Pancreas (tissue), 10 donors: ENCODE data around the gene SMCHD1. TPM values are rescaled to one million over a fixed set of nuclear protein-coding genes. Genes with fewer than 3 reads are reported as not detected.
"Not testable (repeated sequence)": the region's sequence is repeated elsewhere in the genome, so short reads cannot be mapped to it uniquely, and the experiment has no call there.

Experiments used
- ATAC-seq, 4 donors: fragments of 200-7000 bp; cut with Tn5 transposase; one replicate each; pipeline versions ENCODE4 v1.8.0 to v1.9.1; 2020; ENCODE audit warnings: mild to moderate bottlenecking in 4 of 4, moderate library complexity in 4 of 4
- DNase-seq, 6 donors: peaks; one replicate each; pipeline ENCODE4 v3.0.0-alpha.2; 2020
- FAIRE-seq: peaks from 2 replicates; lab custom pipeline; 2012; peaks lifted over from hg19 to GRCh38; lab: Jason Lieb, UNC
- H3K27ac ChIP-seq, 4 donors: fragments of 200-600 bp; sonication (generic); 1 replicate in 3 of 4; 2 replicates in 1 of 4; pipeline versions ENCODE4 v1.5.0 to v1.8.0; 2020
- H3K27me3 ChIP-seq, 4 donors: fragments of 200-600 bp; one replicate each; pipeline ENCODE4 v1.8.0; 2021
- H3K36me3 ChIP-seq, 3 donors: fragments of 200-600 bp; sonication (generic) in 1 of 3; one replicate each; pipeline versions ENCODE4 v1.5.0 to v1.8.0; 2020 to 2021
- H3K4me1 ChIP-seq, 3 donors: fragments of 200-600 bp; one replicate each; pipeline ENCODE4 v1.8.0; 2021
- H3K4me3 ChIP-seq, 4 donors: fragments of 200-600 bp; sonication (generic) in 2 of 4; one replicate each; pipeline versions ENCODE4 v1.5.0 to v1.8.0; 2020 to 2021
- H3K9me3 ChIP-seq, 4 donors: fragments of 200-600 bp; one replicate each; pipeline ENCODE4 v1.8.0; 2021
- WGBS, 2 donors: extraction: QIAGEN DNeasy Blood & Tissue Kit; methylation state at CpG; one replicate each; pipeline ENCODE4 v1.1.7; 2013; 5-methylcytosine and 5-hydroxymethylcytosine counted together
- intact Hi-C, 3 donors: fragments of 100-400 bp; cut with DNase I; formaldehyde crosslinking; loops; one replicate each; pipeline versions ENCODE4 v1.11.1 to v1.14.2; 2022
- polyA plus RNA-seq, 2 donors: library from polyadenylated mRNA; stranded (reverse); fragments of 200-250 nt; gene quantifications; one replicate each; pipeline ENCODE4 v1.2.3, GENCODE V29; 2013
- total RNA-seq, 6 donors: library from RNA; stranded (reverse); fragmentation: NEBNext Ultra II Directional in 4 of 6; extraction: Animal tissue kit (Norgen Biotek cat#: 25700) in 4 of 6; gene quantifications; one replicate each; pipeline versions ENCODE4 v1.2.1 to v1.2.4, GENCODE V29; 2021 to 2023
- TF ChIP-seq, protein P1 (sequence below), 4 donors: fragments of 200-600 bp; sonication (generic) in 3 of 4; IDR thresholded peaks; one replicate each; pipeline versions ENCODE4 v1.5.0 to v1.8.0; 2021; ENCODE audit warnings: antibody characterized with exemption in 4 of 4
- donor health status: healthy with polysubstance abuse.
- donor health status: DM: no; HTN: no; CAD: no; lungs with moderate emphysema.
- donor health status: DM: no; HTN: no; CAD: no.
- donor health status: control.
- donor health status: control.
- donor health status: Bipolar disorder and iron deficiency.
- donor health status: DM: yes; HTN: yes; CAD: no.
- donor health status: DM: no; HTN: no; CAD: no.
- donor health status: DM: no; HTN: no; CAD: no.
- donor health status: DM: yes; HTN: yes; CAD: no.

SMCHD1 gene
- total and polyA plus RNA-seq, 8 donors = 6.6 to 32.7 (median 25.2) TPM

GRCh38 chr18:2656237-2656980 is 883 bp downstream of the SMCHD1 start:
- DNase-seq = peak; percentile 43 to 79 (median 67)
- WGBS, 2 donors = 0% methylated on average over 39 to 49 of the region's 49 CpGs
- peaks cover 0 to 16% (median 9%) of the 10 kb centered on the region in 3 donors for H3K4me1 ChIP-seq

GRCh38 chr18:2656981-2657512 is 1.5 kb downstream of the SMCHD1 start:
- no peaks in the 10 kb centered on the region for H3K36me3 ChIP-seq
- ATAC-seq = no peak
- H3K9me3 ChIP-seq = no peaks in the 10 kb centered on the region
- peaks cover 0 to 16% (median 9%) of the 10 kb centered on the region in 3 donors for H3K4me1 ChIP-seq
- intact Hi-C loops = no loop called here
- H3K4me3 ChIP-seq = peak overlapping the region; percentile 80 to 88 (median 83)
- peak overlapping the region; percentile 86 to 98 (median 93) for H3K27ac ChIP-seq
- DNase-seq = no peak
- no peaks in the 10 kb centered on the region for H3K27me3 ChIP-seq
- FAIRE-seq = no peak
- whole genome bisulfite sequencing, 2 donors = 1 to 2% methylated on average over 12 of the region's 12 CpGs
- TF ChIP-seq, protein P1, sequence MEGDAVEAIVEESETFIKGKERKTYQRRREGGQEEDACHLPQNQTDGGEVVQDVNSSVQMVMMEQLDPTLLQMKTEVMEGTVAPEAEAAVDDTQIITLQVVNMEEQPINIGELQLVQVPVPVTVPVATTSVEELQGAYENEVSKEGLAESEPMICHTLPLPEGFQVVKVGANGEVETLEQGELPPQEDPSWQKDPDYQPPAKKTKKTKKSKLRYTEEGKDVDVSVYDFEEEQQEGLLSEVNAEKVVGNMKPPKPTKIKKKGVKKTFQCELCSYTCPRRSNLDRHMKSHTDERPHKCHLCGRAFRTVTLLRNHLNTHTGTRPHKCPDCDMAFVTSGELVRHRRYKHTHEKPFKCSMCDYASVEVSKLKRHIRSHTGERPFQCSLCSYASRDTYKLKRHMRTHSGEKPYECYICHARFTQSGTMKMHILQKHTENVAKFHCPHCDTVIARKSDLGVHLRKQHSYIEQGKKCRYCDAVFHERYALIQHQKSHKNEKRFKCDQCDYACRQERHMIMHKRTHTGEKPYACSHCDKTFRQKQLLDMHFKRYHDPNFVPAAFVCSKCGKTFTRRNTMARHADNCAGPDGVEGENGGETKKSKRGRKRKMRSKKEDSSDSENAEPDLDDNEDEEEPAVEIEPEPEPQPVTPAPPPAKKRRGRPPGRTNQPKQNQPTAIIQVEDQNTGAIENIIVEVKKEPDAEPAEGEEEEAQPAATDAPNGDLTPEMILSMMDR (IDR thresholded peaks at IDR 0.05) = no peak

More at GRCh38 chr18:2656237-2656980, 883 bp downstream of the SMCHD1 start:
- FAIRE-seq = no peak
- Histone ChIP-seq H3K9me3 (no peaks in the 10 kb centered on the region), H3K27me3 (no peaks in the 10 kb centered on the region), H3K36me3 (no peaks in the 10 kb centered on the region), H3K4me3 (peak overlapping the region; percentile 80 to 88 (median 83)), H3K27ac (peak overlapping the region; percentile 86 to 98 (median 93))
- TF ChIP-seq, protein P1 (IDR thresholded peaks at IDR 0.05) = no peak
- intact Hi-C loops = no loop called here
- peak; percentile 25 to 53 (median 45) for ATAC-seq

DNA sequence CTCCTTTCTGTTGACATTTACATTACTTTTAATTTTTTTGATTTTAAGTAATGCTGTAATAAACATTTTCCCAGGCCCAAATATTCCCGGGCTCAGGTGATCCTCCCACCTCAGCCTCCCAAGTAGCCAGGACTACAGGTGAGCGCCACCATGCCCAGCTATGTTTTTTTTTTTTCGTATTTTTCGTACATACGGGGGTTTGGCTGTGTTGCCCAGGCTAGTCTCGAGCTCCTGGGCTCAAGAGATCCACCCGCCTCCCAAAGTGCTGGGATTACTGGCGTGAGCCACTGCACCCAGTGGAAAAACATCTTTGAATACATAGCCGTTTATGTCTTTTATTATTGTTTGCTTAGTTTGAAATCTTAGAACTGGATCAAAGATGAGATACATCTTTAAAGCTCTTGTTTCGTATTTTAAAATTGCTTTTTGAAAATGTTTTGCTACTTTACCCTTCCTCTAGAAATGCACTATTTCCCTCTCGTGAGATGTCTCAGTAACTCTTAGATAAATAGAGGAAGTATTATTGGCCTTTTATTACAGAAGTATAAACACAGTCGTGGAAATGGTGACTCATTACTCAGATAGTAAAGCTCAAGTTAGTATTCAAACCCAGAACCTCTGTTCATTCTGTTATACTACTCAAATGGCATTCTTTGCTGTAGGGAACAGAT is 2.4 kb downstream of the SMCHD1 start:
- Histone ChIP-seq H3K36me3 (no peaks in the 10 kb centered on the region), H3K4me1 (peaks cover 0 to 16% (median 9%) of the 10 kb centered on the region in 3 donors), H3K4me3 (peak overlapping the region in 3 of 4 donors; percentile 80 to 88 (median 81)), H3K27me3 (no peaks in the 10 kb centered on the region), H3K27ac (peak overlapping the region in 3 of 4 donors; percentile 46 to 98 (median 97)), H3K9me3 (no peaks in the 10 kb centered on the region)
- peak; percentile 89 for FAIRE-seq
- WGBS, 2 donors = 27 to 33% methylated on average over 12 of the region's 12 CpGs
- DNase-seq = no peak
- TF ChIP-seq, protein P1 (IDR thresholded peaks at IDR 0.05) = no peak
- peak; percentile 16 to 62 (median 38) for ATAC-seq
- intact Hi-C loops = no loop called here

GRCh38 chr18:2660849-2661248 is 5.3 kb downstream of the SMCHD1 start:
- H3K27ac ChIP-seq, FAIRE-seq, H3K9me3 ChIP-seq, intact Hi-C loops, ATAC-seq, H3K27me3 ChIP-seq, H3K36me3 ChIP-seq, H3K4me3 ChIP-seq, DNase-seq: not testable (repeated sequence)
- peaks cover 5 to 33% (median 18%) of the 10 kb centered on the region in 3 donors for H3K4me1 ChIP-seq
- 92 to 93% methylated on average over 3 of the region's 3 CpGs for WGBS, 2 donors

DNA sequence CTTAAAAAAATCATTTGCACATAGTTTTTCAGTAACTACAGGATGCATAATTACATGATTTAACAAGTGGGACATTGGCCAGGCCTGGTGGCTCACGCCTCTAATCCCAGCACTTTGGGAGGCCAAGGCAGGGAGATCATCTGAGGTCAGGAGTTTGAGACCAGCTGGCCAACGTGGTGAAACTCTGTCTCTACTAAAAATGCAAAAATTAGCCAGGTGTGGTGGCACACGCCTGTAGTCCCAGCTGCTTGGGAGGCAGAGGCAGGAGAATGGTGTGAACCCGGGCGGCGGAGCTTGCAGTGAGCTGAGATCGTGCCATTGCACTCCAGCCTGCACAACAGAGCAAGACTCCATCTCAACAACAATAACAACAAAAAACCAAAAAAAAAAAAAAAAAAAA is 6.8 kb downstream of the SMCHD1 start:
- not testable (repeated sequence) for ATAC-seq

More for the DNA sequence above, 6.8 kb downstream of the SMCHD1 start:
- WGBS, 2 donors = 92 to 94% methylated on average over 7 of the region's 7 CpGs
- DNase-seq, H3K9me3 ChIP-seq, FAIRE-seq, intact Hi-C loops, H3K4me3 ChIP-seq, H3K27me3 ChIP-seq, H3K36me3 ChIP-seq, H3K27ac ChIP-seq: not testable (repeated sequence)
- peaks cover 5 to 40% (median 18%) of the 10 kb centered on the region in 3 donors for H3K4me1 ChIP-seq
